ENCODE data around the gene PRG2. TPM values are rescaled to one million over a fixed set of nuclear protein-coding genes. Genes with fewer than 3 reads are reported as not detected.

The PRG2 gene
- total and polyA plus RNA-seq, 9 of the 15 experiments (the other 6 are each of a cell fraction or from before 2014, with no cell fraction given): 1.8 to 78.0 (median 26.6) TPM

GRCh38 chr11:57402188-57403002, 11.9 kb upstream of the PRG2 start (continued):
- TF ChIP-seq UBTF (IDR thresholded peaks at IDR 0.05; ENCODE audit: borderline replicate concordance in 1 of 2, low read depth in 2 of 2, low read length in 2 of 2): no peak
- no peak for TF ChIP-seq ZNF175 (CRISPR knock-in tag; IDR thresholded peaks at IDR 0.05; ENCODE audit: low read depth)
- no peak for TF ChIP-seq ZNF311 (CRISPR knock-in tag; IDR thresholded peaks at IDR 0.05)
- no peak for TF ChIP-seq ETV5 (CRISPR knock-in tag; IDR thresholded peaks at IDR 0.05; ENCODE audit: low read depth)
- no peak for TF ChIP-seq ERF (CRISPR knock-in tag; IDR thresholded peaks at IDR 0.05)
- peak; percentile 60; the same call in 1 of the 2 replicates for TF ChIP-seq POLR2AphosphoS5 (IDR thresholded peaks at IDR 0.05; ENCODE audit: control insufficient read depth, insufficient read depth, low read depth, low read length)
- TF ChIP-seq TBP (optimal IDR thresholded peaks at IDR 0.05; ENCODE audit: low read depth, low read length): no peak
- TF ChIP-seq ZNF124 (CRISPR knock-in tag; IDR thresholded peaks at IDR 0.05): no peak
- TF ChIP-seq PRDM10 (IDR thresholded peaks at IDR 0.05; ENCODE audit: partially characterized antibody): no peak
- no peak for TF ChIP-seq ILF3 (IDR thresholded peaks at IDR 0.05; ENCODE audit: borderline replicate concordance)
- TF ChIP-seq ZSCAN29 (IDR thresholded peaks at IDR 0.05): no peak
- no peak for TF ChIP-seq GTF2A2 (tag; IDR thresholded peaks at IDR 0.05)
- TF ChIP-seq PPARD (CRISPR knock-in tag; IDR thresholded peaks at IDR 0.05): no peak
- TF ChIP-seq RBM22 (IDR thresholded peaks at IDR 0.05; ENCODE audit: low read depth, low read length, poor library complexity, severe bottlenecking): no peak
- TF ChIP-seq ZBTB17 (CRISPR knock-in tag; IDR thresholded peaks at IDR 0.05): no peak
- no peak for TF ChIP-seq ETV1 (tag; conservative IDR thresholded peaks at IDR 0.05; ENCODE audit: low read depth)
- peak; percentile 63 for TF ChIP-seq LEF1 (IDR thresholded peaks at IDR 0.05)
- TF ChIP-seq MEIS2 (IDR thresholded peaks at IDR 0.05; ENCODE audit: partially characterized antibody): peak; percentile 65
- TF ChIP-seq GATAD2B (IDR thresholded peaks at IDR 0.05; ENCODE audit: borderline replicate concordance): peak; percentile 13; the same call in 1 of the 2 replicates
- no peak for TF ChIP-seq ZBED1 (IDR thresholded peaks at IDR 0.05)
- TF ChIP-seq TFAM (CRISPR knock-in tag; conservative IDR thresholded peaks at IDR 0.05): no peak
- TF ChIP-seq PHTF2 (CRISPR knock-in tag; IDR thresholded peaks at IDR 0.05): no peak
- TF ChIP-seq ZNF707 (CRISPR knock-in tag; conservative IDR thresholded peaks at IDR 0.05): no peak

Measured in K562 (cell line).